NCI-H345 treated with DMSO at 0.1 percent for 48 hours (cell line): Measurements from ENCODE around the gene RASSF4.

Source experiments
- DNase-seq: peaks from one replicate; lab custom pipeline; 2025; ENCODE audit not compliant: unreplicated experiment; lab: John Stamatoyannopoulos, UW

Gene RASSF4

GRCh38 chr10:44961230-44961571 is 1.6 kb downstream of the RASSF4 start:
- no peak for DNase-seq

- DNase-seq, result no peak
Observed at GRCh38 chr10:44961931-44962750, 2.5 kb downstream of the RASSF4 start.

GRCh38 chr10:44962870-44963738 is 3.5 kb downstream of the RASSF4 start:
- no peak for DNase-seq

DNA sequence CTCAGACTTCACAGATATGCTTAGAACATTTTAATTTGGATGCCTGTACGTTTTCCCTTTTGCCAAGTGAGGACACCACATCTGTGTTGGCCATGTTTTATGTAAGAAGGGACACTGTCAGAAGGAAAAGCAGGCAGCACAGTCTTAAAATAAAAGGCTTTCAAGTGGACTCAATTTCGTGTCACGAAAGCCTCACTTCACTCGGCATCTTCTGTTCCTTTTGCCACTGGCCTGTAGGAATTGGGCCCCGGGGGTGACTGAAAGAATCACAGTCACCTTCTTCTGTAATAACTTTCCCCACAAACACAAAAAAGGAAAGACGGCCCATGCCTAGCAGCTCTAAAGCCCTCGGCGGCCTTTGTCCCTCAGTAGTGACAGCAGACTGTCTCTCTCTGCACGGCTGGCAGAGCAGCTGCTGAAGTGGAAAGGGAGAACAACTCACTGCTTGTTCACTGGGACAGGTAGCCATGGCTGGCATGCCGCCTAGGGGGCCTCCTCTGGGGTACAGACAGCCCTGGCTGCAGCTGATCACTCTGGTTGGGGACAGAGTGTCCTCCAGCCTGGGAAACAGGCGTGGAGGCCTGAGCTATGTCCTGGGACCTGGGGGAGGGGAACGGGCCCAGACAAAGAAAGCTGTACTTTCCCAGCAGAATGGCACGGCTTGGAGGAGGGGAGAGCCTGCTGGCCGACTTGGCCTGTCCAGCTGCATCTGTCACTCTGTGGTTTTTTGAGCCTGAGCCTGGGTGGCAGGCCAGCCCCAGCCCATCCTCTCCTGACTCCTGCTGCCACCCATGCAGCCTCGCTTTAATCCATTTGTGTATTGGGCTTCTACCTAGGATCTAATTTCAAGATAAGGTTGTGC is 4.4 kb downstream of the RASSF4 start:
- no peak for DNase-seq

DNA sequence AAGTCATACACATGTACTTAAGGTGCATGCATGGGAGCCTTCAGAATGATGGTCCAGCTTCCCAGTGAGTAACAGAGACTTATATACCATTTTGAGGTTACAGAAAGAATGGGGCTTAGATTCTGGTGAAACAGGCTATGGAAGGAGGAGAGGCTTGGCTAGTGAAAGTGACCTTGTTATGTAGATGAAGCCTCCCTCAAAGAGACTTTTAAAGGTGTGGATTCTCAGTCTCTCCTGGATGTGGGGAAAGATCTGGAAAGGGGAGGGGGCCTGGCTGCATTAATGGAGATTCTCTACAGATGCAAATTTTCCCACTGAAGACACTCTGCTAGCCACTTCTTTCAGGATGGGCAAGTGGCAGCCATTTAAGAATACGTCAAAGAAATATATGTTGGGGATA is 5.5 kb downstream of the RASSF4 start:
- DNase-seq, result no peak

- no peak for DNase-seq
Observed at GRCh38 chr10:44965651-44966097, 6.1 kb downstream of the RASSF4 start.

- no peak for DNase-seq
Observed at GRCh38 chr10:44966129-44966815, 6.7 kb downstream of the RASSF4 start.

- DNase-seq, result no peak
Observed at GRCh38 chr10:44966816-44967509, 7.4 kb downstream of the RASSF4 start.

DNA sequence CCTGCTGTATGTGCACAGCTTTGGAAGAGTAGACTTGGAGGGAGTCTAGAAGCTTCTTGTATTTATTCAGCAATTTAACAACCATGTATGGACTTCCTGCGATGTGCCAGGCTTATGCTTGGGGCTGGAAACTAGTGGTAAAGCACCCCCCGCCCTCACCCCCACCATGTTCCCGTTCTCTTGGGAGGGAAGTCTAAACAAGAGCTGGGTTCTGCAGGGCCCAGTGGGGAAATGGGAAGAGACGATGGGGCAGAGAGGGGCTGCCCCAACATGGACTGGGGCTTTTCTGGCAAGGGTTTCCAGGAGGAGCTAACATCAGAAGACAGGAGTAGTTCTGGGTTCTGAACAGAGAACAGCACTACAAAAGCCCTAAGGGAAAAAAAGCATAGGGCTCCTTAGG is 8.0 kb downstream of the RASSF4 start:
- DNase-seq, result no peak

DNA sequence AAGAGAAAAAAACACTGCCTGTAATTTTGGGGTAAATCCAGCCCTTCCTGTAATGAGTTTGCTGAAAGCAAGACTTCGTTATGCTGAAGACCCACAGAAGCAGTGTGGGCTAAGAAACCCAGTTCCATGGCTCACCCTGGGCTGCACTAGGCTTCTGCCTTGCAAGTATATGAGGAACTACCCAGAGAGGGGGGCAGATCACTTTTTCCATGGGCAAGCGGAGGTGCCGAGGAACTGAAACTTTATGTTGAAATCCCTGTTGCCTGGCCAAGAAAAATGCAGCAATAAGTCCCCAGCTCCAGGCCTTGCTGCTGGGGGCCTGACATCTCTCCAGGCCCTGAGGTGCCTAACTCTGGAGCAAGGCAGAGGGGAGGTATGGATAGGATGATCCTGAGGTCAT is 8.5 kb downstream of the RASSF4 start:
- DNase-seq, result no peak

- DNase-seq, result no peak
Observed at GRCh38 chr10:44968500-44969400, 9.1 kb downstream of the RASSF4 start.

- no peak for DNase-seq
Observed at GRCh38 chr10:44969854-44970253, 10.3 kb downstream of the RASSF4 start.

DNA sequence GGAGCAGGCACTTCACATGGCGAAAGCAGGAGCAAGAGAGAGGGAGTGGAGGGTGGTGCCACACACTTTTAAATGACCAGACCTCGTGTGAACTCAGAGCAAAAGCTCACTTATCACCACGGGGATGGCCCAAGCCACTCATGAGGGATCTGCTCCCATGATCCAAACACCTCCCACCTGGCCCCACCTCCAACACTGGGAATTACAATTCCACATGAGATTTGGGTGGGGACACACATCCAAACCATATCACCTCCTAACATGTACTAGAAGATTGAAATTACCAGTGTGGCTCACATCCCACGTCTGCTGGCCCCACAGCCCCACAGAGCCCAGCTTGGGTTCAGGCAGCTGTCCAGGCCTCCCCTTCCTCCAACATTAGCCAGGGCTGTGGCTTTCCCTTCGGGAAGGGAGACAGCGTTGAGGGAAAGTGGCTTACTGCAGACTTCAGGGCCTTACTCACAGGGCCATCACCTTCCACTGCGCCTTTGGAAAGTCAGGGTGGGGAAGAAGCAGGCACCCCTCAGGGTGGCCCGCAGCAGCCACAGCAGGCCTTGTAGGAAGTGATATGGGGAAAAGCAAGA is 11.3 kb downstream of the RASSF4 start:
- DNase-seq, result no peak

- no peak for DNase-seq
Observed at GRCh38 chr10:44971434-44971833, 11.8 kb downstream of the RASSF4 start.

- no peak for DNase-seq
Observed at GRCh38 chr10:44971935-44972757, 12.5 kb downstream of the RASSF4 start.

DNA sequence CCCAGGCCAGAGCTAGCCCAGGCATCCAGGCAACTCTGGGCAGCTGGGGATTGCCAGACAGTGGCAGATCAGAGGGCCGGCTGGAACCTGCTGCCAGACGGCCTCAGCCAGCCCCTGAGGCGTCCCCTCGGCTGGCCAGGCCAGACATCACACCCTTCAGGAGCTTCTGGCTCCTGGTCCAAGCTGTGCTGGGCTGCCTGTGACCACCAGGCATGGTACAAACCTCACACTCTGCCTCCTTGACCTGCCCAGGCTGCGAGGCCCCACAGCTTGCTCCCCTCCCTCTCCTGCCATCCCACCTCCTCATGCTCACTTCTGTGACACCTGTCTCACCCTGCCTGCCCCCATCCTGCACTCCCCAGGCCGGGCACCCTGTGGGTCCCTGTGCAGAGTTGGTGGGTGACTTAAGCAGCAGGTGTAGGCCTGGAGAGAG is 13.3 kb downstream of the RASSF4 start:
- no peak for DNase-seq

DNA sequence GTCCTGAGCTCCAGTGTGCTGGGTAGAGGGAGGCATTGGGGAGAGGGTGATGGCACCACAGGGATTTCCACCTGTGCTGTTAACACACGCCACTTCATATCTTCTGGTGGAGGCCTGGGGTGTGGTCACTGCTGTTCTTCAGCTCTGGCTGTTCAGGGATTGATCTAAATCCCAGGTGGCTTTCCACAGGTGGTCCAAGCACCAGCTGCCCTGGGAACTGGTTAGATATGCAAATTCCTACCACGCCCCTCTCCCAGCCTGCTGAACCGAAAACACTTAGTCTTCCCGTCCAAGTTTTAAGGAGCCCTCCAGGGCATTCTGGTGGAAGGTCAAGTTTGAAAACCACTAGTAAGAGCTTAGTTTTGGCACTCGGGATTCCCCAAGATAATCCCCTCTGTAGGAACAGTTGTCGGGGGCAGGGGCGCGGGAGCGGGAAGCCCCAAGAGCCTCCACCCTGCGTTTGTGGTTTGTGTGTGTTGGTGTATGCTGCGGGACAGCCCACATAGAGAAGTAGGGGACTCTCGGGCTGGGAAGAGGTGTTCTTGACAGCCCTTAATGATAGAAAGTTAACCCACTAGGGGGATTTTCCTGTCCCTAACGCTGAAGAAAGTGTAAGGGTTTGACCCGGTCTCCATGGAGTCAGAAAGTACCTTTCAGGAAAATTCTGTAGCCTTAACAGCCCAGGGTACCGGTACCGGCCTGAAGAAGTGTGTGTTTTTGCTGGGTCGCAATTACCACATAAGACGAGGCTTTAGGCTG is 13.9 kb downstream of the RASSF4 start:
- DNase-seq, result peak; percentile 24
